ENCODE results near the gene AGAP1.
"Not testable (repeated sequence)": the region's sequence is repeated elsewhere in the genome, so short reads cannot be mapped to it uniquely, and the experiment has no call there.

The AGAP1 gene

DNA sequence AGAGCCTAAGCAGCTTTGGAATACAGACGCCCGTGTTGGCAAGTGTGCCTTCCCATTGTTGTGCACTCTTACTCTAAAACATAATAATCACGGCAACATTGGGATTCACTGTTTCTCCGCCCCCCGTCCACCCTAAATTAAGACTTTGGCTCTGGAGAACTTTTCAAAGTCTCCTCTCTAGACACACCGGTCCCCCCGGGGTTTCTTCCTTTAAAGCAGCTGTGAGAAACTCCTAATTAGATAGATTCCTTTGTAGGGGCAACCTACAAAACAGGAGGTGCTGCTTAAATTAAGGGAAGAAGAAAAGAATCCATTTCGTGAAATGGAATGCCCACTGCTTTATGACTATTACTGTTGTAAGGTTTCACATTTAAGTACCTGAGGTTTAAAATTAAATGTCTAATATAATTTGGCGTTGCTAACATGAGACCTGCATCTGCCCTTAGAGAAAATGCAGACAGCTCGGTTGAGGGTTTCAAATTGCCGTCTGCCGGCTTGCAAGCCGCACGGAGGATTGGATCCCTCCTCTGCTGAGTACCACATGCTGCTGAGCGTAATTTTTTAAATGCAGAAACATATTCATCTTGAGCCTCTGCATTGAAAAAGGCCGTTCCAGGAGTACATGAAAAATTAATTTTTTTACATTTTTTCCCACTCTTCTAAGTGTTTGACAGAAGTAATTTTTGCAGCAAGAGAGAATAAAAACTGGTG lies 441.1 kb downstream of the AGAP1 start:
- DNase-seq, result no peak

GRCh38 chr2:235935773-235936172 lies 441.9 kb downstream of the AGAP1 start:
- DNase-seq, result no peak

DNA sequence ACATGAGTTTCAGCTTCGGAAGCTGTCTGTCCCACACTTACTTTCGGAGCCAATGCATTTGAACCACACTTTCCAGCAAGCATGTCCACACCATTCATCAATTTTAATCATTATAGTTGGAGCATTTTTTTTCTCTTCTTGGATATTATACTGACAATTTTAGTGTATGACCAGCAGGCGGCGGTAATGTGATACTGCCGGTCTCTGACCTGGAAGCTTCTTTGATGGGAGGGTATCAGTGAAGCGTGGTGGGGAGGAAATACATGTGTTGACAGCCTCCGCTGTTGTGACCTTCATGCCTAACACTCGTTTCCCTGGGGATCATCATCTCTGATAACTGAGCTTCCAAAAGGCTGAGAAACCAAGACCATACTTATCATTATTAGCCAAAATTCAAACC lies 442.6 kb downstream of the AGAP1 start:
- no peak for DNase-seq

DNA sequence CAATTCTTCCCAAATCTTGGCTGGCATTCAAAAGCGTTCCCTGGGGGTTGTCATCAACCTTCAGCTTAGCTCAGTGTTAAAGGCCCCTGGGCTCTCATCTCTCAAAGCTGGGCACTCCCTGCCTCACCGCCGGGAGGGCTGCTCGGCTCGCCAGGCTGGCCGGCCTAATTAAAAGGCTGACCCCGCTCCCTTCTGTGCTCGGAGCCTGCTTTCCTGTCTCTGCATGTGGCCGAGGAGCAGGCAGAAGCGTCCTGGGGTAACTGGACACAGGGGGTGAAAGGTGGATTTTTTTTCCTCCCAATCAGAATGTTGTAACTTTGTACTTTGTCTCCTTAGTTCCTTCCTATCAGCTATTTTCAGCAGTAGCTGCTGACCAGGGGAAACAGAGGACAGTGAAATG lies 443.2 kb downstream of the AGAP1 start:
- no peak for DNase-seq

DNA sequence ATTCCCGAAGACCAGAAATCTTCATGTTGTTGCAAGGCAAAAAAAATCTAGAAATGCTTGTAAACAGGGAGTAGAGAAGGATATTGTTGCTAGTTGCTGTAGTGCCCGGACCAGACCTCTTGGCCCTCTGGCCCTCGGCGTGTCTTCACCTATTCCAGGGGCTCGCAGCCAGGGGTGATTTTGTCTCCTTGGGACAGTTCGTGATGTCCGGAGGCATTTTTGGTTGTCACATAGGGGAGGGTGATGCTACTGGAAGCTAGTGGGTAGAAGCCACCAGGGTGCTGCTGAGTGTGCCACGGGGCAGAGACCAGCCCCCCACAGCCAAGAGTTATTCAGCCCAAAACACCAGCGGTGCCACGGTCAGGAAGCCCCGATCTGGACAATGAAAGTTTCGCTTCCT lies 443.7 kb downstream of the AGAP1 start:
- no peak for DNase-seq

GRCh38 chr2:235937936-235938335 lies 444.1 kb downstream of the AGAP1 start:
- DNase-seq, result no peak

- no peak for DNase-seq
These were observed 444.8 kb downstream of the AGAP1 start for GRCh38 chr2:235938611-235939010.

- DNase-seq, result no peak
These were observed 445.6 kb downstream of the AGAP1 start for GRCh38 chr2:235939471-235939870.

- DNase-seq, result no peak
These were observed 446.5 kb downstream of the AGAP1 start for GRCh38 chr2:235940330-235940729.

DNA sequence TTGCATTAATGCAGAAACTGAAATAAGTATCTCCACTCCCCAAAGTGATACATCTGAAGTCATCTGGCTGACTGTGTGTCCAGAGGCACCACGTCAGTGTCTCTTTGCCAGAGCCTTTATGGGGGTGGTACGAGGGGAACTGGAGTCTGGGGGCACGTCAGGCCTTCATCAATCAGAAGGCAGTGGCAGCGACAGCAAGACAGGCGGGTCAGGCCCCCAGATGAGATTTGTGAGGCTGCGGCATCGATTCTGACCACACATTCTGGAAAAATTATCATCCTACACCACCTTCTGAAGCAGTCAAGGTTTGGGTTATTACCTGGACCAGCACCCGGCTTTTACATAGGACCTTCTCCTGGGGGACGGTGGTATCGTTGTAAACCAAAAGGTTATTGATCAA lies 450.7 kb downstream of the AGAP1 start:
- no peak for DNase-seq

DNA sequence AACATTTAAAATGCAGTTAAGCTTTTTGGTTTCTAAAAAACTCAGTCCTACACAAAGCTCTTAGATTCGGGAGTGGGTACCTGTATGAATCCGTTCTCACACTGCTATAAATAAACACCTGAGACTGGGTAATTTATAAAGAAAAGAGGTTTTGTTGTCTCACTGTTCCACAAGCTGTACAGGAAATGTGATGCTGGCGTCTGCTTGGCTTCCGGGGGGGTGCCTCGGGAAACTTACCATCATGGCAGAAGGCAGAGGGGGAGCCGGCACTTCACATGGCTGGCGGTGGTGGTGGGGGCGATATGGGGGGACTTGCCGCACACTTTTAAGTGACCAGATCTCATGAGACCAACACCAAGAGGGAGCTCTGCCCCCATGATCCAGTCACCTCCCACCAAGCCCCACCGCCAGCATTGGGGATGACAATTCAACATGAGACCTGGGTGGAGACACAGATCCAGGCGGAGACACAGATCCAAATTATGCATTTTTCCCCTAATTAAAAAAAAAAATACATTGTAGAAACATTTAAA lies 451.8 kb downstream of the AGAP1 start:
- DNase-seq, result no peak

DNA sequence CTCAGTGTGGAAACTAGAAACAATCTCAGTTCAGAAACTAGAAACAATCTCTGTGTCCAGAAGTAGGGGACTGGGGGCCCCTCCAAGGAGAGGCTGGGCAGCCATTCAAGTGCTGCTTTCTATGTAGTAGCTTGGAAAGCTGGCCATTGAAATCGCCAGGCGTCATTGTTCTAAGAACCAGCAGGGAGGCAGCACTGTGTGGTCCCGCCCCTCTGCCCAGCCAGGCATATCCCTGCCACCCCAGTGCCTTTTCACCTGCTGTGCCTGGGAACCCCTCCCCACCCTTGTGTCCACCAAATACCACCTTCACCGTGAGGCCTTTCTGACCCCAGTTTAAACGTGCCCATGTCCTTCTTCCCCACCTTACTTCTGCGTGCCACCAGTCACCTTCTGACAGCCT lies 452.7 kb downstream of the AGAP1 start:
- no peak for DNase-seq

DNA sequence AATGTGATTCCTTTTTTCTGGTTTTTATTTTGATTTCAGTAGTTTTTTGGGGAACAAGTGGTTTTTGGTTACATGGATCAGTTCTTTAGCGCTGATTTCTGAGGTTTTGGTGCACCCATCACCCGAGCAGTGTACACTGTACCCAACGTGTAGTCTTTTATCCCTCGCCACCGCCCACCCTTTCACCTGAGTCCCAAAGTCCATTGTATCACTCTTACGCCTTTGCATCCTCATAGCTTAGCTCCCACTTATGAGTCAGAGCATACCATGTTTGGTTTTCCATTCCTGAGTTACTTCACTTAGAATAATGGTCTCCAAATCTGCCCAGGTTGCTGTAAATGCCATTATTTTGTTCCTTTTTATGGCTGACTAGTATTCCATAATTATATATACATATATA lies 453.2 kb downstream of the AGAP1 start:
- DNase-seq, result not testable (repeated sequence)

GRCh38 chr2:235949567-235950472 lies 456.0 kb downstream of the AGAP1 start:
- no peak for DNase-seq

- no peak for DNase-seq
These were observed 456.6 kb downstream of the AGAP1 start for GRCh38 chr2:235950473-235950809.

DNA sequence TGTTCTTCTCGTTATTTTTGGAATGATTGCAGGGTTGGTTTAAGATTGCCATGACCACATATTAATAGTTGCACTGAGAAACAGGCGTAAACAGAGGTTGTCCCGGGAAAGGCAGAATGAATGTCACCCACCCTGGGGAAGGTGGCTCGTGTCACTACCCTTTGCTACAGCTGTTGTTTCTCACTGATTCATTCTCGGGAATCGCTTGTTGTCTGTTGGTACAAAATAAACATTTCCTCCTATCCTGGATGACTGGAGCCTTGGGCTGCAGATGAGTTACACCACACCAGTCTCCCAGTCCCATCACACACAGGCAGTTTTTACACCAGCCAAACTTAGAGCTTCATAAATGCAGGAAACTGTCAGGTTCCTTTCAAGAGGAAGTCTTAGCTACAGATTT lies 457.6 kb downstream of the AGAP1 start:
- DNase-seq, result no peak

DNA sequence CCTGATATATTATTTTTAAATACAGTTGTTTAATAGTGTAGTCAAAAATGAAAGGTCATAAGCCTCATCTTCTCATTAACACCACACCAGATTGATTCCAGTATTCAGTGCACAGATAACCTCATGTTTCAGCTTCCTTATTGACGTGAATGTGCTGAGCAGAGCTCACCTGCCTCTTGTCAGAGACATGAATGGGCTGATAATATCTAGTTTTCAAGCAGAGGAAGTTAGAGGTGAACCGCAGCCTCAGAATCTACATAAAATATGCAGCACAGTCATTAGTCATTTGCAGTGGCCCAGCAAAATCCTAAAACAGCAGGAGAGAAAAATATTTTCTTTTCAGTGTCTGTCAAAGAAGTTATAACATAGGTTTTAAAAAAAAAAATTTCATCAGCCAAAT lies 458.1 kb downstream of the AGAP1 start:
- DNase-seq, result no peak

- no peak for DNase-seq
These were observed 458.9 kb downstream of the AGAP1 start for GRCh38 chr2:235952714-235953113.

- DNase-seq, result no peak
These were observed 460.4 kb downstream of the AGAP1 start for GRCh38 chr2:235954281-235954680.

DNA sequence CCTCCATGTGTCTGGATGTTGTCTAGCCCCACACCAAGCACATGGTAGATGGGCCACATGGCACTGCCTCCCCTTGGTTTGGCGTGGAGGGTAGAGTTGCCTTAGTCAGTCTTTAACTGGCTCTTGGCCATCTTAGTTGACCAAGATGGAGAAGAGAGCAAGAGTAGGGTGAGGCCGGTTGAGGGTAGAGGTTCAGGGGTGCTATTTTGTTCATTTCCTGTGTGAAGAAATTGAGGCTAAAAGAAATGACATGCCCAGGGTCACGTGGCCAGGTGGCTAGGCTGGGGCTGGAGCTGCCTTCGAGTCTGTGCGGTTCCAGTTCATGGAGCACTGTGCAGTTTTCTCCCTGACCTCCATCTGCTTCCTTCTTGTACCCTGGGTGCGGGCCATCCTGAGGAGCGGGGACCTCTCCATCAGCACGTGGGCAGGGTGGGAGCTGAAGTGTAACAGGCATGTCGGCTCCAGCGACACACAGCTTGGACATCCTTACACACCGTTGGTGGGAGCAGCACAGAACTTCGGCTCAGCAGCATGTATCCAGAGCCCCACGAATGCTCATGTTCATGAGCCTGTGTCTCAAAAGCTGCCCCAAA lies 461.1 kb downstream of the AGAP1 start:
- no peak for DNase-seq

DNA sequence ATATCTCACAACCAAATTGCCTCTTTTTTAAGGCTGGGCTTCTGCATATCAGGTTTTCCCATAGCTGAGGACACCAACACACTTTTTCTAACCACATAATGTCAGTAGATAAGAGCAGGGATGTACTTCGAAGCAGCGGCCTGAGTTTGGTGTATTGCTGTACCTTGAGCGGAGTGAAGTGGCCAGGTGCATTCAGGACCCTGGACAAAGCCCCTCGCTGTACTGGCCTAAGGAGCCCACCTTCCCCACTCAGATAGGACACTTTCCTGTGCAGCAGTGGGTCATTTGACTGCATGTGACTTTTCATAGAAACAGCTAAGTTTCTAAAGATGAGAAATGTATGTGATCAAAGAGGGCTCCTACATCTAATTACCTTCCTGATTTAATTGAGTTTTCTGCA lies 461.8 kb downstream of the AGAP1 start:
- DNase-seq, result no peak

DNA sequence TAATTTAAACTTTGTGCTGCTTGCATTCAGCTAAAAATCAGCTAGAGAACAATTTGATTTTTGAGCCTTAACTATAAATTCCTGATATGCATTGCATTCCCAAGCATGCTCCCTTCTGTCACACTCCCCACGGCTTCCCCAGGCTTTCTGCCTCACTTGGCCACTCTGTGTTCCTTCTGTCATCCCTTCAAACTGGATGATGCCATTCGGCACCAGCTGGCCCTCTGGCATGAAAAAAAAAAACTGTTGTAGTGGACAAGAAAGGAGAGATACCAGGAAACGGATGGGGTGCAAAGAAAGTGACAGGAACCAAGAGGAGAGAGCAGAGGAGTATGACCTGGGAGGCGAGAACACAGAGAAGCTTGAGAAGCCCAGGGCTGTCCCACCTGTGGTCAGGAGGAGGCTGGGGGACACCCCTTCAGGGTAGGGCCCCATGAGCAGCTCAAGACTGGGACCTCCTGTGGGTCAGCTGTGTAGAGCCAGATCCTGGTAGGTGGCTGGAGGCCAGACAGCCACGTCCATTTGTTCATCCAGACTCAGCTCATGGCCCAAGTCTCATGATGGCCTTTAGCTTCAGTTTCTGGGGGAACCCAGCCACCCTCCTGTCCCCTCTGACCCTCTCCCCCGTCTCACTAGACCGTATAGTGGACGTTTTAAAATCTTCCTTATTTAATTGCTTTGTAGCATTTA lies 462.6 kb downstream of the AGAP1 start:
- DNase-seq, result no peak

- no peak for DNase-seq
These were observed 463.4 kb downstream of the AGAP1 start for GRCh38 chr2:235957251-235957650.
